GM19043 (cell line): ENCODE measurements around the gene MAN2B1.
"Not testable (repeated sequence)": the region's sequence is repeated elsewhere in the genome, so short reads cannot be mapped to it uniquely, and the experiment has no call there.

Experiments used
- ATAC-seq: cut with Tn5 transposase; IDR thresholded peaks from one replicate; pipeline ENCODE4 v1.9.1; 2021; ENCODE audit warnings: low read depth; ENCODE audit not compliant: unreplicated experiment

Gene MAN2B1

DNA sequence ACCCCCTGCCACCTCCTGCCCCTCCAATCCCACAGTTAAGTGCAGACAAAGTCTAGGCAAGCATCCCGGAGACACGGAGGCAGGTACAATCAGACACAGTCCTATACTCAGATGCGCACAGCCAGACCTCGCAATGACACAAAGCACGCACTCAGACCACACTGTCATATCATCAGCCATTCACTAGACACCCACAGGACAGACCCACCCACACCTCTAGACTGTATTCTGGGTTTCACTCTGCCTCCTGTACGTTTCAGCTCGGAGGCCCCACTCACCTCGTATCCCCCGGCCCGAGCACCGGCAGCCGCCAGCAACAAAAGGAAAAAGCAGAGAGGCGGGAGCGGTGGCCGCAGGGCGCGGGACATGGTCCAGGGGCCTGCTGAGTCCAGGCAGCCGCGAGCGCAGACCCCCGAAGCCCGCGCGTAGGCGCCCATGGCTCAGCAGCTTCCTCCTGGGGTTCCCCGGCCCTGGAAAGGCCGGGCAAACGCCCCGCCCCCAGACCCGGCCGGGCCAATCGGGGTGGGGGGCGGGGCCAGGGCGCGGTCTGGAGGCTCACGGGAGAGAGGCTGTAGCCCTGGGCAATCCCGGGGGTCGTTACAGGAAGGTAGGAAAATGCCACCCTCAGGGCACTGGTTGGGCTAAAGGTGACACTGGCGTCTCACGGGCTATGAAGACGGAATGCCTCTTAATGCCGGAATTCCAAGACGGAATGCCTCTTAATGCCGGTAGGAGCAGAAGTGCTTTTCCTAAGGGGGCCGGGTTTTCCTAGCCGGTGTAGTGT lies at the start of gene MAN2B1, which contains the start of gene WDR83:
MAN2B1 (minus strand) TSS at position 478 of the 784 bp plus-strand sequence; CDS start at position 437, 41 bp downstream.
WDR83 (plus strand) TSS at position 543 of the 784 bp plus-strand sequence. CDS start 2,984 bp downstream, outside the sequence.
- no peak for ATAC-seq

DNA sequence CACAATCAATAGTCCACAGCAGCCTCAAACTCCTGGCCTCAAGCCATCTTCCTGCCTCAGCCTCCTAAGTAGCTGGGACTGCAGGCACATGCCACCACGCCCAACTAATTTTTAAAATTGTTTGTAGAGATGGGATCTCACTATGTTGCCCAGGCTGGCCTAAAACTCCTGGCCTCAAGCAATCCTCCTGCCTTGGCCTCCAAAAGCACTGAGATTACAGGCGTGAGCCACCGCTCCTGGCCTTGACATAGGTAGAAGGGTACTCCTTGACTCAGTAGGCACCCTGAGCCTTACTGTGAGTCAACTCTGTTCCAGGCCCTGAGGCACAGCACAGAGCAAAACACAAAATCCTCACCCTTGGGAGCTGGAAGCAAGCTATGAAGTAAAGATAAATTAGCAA lies 49.4 kb upstream of the MAN2B1 start:
- ATAC-seq, result no peak

DNA sequence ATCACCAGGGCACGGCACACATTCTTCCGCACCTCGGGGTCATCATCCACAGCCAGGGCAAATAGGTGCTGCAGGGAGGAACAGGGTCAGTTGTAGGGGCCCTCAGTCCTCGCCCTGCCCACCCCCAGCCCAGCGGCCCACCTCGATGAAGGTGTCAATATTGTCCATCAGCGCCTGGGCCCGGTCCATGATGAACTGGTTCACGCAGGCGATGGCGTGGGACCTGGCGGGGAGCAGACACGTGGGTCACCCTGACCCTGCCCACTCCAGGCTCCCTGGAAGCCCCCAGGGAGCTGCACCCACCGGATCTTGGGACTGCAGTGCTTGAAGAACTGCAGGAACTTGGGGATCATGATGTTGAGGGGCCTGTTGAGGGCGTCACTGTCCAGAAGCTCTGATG lies 48.6 kb upstream of the MAN2B1 start:
- ATAC-seq, result no peak

GRCh38 chr19:12713304-12713703 lies 46.8 kb upstream of the MAN2B1 start:
- not testable (repeated sequence) for ATAC-seq

DNA sequence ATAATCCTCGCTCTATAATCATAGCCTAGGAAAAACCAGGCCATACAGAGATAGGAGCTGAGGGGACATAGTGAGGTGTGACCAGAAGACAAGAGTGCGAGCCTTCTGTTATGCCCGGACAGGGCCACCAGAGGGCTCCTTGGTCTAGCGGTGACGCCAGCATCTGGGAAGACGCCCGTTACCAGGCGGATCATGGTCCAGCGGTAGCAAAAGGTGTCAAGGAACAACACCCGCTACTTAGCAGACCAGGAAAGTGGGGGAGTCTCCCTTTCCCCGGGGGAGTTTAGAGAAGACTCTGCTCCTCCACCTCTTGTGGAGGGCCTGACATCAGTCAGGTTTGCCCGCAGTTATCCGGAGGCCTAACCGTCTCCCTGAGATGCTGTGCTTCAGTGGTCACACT lies 45.5 kb upstream of the MAN2B1 start:
- not testable (repeated sequence) for ATAC-seq

- no peak for ATAC-seq
Measured at GRCh38 chr19:12711187-12711586, 44.6 kb upstream of the MAN2B1 start.

DNA sequence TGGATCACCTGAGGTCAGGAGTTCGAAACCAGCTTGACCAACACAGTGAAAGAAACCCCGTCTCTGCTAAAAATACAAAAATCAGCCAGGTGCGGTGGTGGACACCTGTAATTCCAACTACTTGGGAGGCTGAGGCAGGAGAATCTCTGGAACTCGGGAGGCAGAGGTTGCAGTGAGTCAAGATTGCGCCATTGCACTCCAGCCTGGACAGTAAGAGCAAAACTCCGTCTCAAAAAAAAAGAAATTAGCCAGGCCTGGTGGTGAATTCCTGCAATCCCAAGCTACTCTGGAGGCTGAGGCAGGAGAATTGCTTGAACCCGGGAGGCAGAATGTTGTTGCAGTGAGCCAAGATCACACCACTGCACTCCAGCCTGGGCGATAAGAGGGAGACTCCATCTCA lies 42.1 kb upstream of the MAN2B1 start:
- no peak for ATAC-seq

- no peak for ATAC-seq
Measured at GRCh38 chr19:12706332-12706718, 39.8 kb upstream of the MAN2B1 start.

DNA sequence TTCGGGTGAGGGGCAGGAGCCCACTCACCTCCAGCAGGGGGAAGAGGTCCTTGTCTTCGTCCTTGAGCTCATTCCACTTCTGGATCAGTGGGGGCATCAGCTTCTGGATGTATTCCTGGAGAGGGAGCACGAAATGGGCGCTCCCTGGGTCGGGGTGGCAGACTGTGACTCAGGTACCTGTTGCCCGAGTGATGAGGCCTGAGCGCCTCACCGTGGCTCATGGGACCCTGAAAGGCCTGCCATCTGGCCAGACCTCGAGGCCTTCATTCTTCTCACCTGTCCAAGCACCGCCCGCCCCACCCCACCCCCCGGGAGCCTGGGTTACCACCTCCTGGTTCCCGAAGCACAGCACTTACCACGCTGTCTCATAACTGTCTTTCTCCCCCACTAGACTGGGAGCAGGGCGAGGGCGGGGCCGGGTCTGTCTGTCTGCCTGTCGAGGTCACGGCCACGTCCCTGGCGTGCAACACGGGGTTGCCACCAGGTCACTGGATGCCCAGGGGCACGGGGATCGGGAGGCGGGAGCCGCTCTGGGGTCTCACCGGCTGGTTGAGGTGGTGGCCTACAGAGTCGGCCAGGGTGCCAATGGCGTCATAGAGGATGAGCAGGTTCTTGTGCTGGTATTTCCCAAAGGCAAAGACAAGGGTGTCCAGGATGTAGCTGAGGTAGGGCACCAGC lies 39.3 kb upstream of the MAN2B1 start:
- no peak for ATAC-seq

DNA sequence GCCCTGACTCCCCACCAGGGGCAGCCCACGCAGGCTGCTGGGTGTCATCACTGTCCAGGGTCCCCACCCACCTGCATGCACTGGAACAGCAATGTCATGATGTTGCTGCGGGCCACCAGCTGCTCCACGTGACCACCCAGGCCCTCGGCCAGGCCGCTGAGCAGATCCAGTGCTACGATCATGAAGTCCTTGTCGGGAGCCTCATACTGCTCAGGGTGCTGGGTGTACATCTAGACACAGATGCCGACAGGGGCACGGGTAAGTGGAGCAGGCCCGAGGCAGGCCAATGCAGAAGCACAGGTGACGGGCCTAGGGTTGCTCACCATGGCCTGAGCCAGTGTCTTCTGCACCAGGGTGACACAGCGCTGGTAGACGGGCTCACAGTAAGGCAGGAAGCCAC lies 38.6 kb upstream of the MAN2B1 start:
- ATAC-seq, result no peak

- ATAC-seq, result no peak
Measured at GRCh38 chr19:12703046-12703445, 36.5 kb upstream of the MAN2B1 start.

- ATAC-seq, result no peak
Measured at GRCh38 chr19:12701596-12702282, 35.2 kb upstream of the MAN2B1 start.

DNA sequence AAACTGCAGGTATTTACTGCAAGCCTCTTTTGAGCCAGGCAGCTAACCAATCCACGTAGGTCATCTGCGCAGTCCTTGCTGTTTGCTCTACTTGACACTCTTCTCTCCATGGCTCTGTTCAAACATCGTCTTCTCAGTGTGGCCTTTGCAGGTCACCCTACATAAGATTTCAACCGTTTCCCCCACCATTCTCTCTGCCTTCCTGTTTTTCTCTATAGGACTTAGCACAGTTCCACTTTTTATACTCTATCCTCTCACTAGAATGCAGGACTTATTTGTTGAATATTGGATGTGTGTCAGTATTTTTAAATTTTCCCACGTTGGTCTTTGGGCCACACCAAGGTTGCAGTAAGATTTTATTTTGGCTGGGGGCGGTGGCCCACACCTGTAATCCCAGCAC lies 31.6 kb upstream of the MAN2B1 start:
- no peak for ATAC-seq

DNA sequence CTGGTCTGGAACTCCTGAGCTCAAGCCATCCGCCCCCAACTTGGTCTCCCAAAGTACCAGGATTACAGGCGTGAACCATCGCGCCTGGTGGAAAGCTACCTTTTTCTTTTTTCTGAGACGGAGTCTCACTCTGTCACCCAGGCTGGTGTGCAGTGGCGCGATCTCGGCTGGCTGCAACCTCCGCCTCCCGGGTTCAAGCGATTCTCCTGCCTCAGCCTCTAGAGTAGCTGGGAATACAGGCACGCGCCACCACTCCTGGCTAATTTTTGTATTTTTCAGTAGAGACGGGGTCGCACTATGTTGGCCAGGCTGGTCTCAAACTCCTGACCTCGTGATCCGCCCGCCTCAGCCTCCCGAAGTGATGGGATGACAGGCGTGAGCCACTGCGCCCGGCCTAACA lies 30.9 kb upstream of the MAN2B1 start:
- not testable (repeated sequence) for ATAC-seq

DNA sequence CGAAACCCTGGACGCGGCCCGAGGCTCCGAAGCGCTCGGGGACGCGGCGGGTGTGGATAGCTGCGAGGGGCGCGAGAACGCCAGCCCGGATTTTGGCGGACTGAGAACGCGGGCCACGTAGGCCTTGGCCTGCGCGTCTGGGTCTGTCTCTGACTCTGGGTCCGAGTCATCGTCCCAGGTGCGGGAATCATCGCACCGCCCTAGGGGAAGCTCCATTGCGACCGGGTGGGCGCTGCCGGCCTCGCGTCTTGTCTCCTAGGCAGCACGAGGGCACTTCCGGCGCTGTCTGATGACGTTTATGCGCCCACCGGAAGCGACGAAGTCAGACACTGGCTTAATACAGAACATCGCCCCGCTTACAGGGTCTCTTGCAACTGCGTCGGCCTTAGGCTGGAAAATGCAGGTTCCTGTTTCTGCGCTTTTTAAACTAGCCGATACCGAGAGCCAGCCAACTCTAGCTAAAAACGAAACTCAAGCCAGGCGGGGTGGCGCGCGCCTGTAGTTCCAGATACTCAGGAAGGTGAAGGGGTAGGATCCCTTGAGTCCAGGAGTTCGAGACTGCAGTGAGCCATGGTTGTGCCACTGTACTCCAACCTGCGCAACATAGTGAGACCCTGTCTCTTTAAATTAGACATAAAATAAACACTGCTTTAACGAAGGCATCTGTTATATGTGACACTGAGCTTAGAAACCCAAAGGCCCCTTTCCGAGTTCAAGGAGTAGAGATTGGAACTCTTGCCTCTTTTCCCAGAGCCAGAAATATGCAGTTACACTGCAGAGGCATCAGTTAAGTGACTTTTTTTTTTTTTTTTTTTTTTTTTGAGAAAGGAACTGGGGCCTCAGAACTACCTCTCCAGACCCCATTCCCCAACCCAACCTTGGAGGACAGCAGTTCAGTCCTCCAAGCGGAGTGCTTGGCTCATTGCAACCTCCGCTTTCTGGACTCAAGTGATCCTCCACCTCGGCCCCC lies 30.1 kb upstream of the MAN2B1 start, which contains the start of gene FBXW9:
FBXW9 (minus strand) TSS at position 266 of the 970 bp plus-strand sequence; CDS start at position 216, 50 bp downstream.
- ATAC-seq, result peak; percentile 75

DNA sequence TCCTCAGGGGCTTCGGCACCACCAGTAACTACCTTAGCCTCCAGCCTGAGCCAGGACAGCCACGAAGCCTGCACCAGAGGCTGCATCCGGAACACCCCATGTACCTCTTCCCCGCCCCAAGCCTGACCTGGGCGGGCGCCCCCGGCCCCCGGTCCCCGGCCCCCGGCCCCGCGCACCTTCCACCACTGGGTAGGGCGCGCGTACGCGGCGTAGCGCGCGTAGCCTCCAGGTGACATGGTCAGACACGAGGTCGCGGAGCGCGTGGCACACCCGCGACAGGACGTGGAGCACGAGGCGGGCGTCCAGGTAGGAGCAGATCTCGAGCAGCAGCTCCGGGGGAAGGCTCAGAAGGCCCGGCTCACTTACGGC lies 29.4 kb upstream of the MAN2B1 start:
- no peak for ATAC-seq

DNA sequence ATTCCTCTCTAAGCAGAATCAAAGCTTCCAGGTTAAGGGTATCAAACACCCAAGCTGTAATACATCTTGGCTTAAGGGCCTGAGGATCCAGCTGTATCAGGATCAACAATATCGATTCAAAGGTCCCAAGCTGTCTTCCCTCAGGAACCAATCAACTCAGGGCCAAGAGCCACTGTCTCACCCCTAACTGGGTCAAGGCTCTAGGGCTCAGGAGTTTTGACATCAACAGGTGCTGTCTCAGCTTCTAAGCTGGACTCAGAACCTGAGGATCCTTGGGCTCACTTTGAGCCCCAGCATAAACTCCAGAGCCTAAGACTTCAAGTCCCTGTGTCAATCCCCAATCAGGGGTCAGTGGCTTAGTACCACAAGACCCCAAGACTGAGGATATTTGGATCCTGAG lies 29.0 kb upstream of the MAN2B1 start:
- no peak for ATAC-seq

DNA sequence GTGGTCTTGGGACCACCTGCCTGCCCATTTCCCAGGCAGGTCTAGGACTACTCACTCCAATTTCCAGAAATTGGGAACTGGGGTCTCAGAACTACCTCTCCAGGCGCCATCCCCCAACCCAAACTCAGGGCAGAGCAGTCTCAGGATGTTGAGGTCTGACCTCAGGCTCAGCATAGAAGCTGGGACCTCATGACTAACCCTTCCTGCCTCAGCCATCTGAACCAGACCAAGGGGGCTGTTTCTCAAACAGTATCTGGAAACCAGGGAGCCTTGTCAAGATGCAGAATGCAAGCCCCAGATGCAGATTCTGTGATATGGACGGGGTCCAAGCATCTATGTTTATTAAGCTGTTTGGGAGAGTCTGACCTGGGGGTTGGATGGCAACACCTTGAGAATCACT lies 28.6 kb upstream of the MAN2B1 start:
- ATAC-seq, result no peak

DNA sequence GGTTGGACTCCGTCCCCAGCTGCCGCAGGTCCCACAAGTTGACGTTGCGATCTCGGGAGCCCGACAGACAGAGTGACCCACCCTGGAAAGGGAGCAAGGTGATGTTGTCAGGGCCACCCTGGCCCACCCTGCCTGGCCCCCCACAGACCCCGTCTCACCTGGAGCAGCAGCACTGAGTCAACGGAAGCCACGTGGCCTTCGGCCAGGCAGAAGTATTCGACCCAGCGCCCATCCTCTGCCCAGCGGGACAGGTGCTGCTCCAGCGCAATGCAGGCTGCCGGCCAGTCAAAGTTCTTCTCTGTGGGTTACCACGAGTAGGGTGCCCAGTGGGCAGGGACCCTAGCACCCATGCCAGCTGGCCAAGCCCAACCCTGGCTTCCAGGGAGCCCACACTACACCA lies 28.1 kb upstream of the MAN2B1 start:
- ATAC-seq, result no peak

- ATAC-seq, result no peak
Measured at GRCh38 chr19:12692960-12693359, 26.4 kb upstream of the MAN2B1 start.
